ENCODE data around the gene TALDO1. TPM values are rescaled to one million over a fixed set of nuclear protein-coding genes. Genes with fewer than 3 reads are reported as not detected.

Gene TALDO1
- total and polyA plus RNA-seq, 2 experiments from 2014 or later: 353 to 402 TPM

DNA sequence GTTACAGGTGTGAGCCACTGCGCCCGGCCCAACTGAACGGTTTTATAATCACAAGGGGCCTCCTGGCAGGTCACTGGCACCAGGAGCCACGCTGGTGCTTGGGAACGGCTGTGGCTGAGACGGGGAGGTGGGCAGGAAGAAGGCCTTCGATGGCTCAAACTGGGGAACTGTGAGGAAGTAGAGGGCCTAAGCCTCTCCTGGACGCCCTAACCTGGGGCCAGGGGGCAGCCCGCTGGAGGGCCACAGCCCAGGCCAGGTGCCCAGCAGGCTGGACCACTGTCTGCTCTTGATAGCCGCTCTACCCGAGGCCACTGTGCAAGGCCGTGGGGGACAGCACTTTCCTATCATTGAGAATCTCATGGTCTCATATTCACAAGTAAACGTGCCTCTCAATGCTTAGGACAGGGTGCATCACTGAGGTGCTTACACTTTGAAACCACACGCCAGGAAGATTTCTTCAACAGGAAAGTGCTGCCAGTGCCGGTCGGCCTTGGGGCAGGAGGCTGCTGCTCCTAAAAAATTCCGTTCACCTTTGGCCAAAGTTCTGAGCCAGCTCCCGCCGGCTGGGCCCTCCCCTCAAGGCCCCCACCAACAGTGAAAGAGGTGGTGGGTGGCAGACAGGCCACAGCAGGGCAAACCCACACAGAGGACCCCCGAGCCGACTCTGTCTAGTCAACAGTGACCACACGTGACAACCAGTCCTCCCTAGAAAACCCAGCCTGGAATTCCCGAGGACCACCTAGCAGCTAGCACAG lies 22.8 kb downstream of the TALDO1 start:
- no peak overlapping the region for H3K27ac Mint-ChIP-seq
- H3K27ac ChIP-seq (ENCODE audit: low read depth): no peak overlapping the region
- peaks cover 5% of the 10 kb centered on the region; the same call in 1 of the 2 replicates for H3K36me3 ChIP-seq (ENCODE audit: insufficient read depth)
- DNase-seq (ENCODE audit: low spot score) (no peak), ATAC-seq (no peak)
- H2AFZ ChIP-seq: no peak overlapping the region
- no peaks in the 10 kb centered on the region; the same call in 2 of the 3 replicates for H3K4me1 Mint-ChIP-seq
- peaks cover 18% of the 10 kb centered on the region for H3K79me2 ChIP-seq (replicated peaks; ENCODE audit: insufficient read depth)
- H3K4me3 ChIP-seq: no peak overlapping the region
- peaks cover 18% of the 10 kb centered on the region; the same call in 1 of the 2 replicates for H4K20me1 ChIP-seq (replicated peaks; ENCODE audit: insufficient read depth)
- TF ChIP-seq ZNF114 (CRISPR knock-in tag; IDR thresholded peaks at IDR 0.05): no peak
- TF ChIP-seq JUNB (IDR thresholded peaks at IDR 0.05; ENCODE audit: unreplicated experiment): no peak
- no peak for TF ChIP-seq ZNF331 (CRISPR knock-in tag; IDR thresholded peaks at IDR 0.05; ENCODE audit: low read depth)
- TF ChIP-seq POLR2AphosphoS5 (IDR thresholded peaks at IDR 0.05; ENCODE audit: low read depth): no peak
- TF ChIP-seq CREB1 (CRISPR knock-in tag; IDR thresholded peaks at IDR 0.05; ENCODE audit: low read depth): no peak
- no peak for TF ChIP-seq STAT1 (IDR thresholded peaks at IDR 0.05; ENCODE audit: unreplicated experiment)
- no peak for TF ChIP-seq EZH2 (IDR thresholded peaks at IDR 0.05; ENCODE audit: low read depth, unreplicated experiment)
- TF ChIP-seq, protein P1, sequence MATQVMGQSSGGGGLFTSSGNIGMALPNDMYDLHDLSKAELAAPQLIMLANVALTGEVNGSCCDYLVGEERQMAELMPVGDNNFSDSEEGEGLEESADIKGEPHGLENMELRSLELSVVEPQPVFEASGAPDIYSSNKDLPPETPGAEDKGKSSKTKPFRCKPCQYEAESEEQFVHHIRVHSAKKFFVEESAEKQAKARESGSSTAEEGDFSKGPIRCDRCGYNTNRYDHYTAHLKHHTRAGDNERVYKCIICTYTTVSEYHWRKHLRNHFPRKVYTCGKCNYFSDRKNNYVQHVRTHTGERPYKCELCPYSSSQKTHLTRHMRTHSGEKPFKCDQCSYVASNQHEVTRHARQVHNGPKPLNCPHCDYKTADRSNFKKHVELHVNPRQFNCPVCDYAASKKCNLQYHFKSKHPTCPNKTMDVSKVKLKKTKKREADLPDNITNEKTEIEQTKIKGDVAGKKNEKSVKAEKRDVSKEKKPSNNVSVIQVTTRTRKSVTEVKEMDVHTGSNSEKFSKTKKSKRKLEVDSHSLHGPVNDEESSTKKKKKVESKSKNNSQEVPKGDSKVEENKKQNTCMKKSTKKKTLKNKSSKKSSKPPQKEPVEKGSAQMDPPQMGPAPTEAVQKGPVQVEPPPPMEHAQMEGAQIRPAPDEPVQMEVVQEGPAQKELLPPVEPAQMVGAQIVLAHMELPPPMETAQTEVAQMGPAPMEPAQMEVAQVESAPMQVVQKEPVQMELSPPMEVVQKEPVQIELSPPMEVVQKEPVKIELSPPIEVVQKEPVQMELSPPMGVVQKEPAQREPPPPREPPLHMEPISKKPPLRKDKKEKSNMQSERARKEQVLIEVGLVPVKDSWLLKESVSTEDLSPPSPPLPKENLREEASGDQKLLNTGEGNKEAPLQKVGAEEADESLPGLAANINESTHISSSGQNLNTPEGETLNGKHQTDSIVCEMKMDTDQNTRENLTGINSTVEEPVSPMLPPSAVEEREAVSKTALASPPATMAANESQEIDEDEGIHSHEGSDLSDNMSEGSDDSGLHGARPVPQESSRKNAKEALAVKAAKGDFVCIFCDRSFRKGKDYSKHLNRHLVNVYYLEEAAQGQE (IDR thresholded peaks at IDR 0.05; ENCODE audit: unreplicated experiment): no peak
- no peak for TF ChIP-seq ZNF462 (CRISPR knock-in tag; IDR thresholded peaks at IDR 0.05)
- TF ChIP-seq ETS1 (IDR thresholded peaks at IDR 0.05): no peak
- TF ChIP-seq, protein P2, sequence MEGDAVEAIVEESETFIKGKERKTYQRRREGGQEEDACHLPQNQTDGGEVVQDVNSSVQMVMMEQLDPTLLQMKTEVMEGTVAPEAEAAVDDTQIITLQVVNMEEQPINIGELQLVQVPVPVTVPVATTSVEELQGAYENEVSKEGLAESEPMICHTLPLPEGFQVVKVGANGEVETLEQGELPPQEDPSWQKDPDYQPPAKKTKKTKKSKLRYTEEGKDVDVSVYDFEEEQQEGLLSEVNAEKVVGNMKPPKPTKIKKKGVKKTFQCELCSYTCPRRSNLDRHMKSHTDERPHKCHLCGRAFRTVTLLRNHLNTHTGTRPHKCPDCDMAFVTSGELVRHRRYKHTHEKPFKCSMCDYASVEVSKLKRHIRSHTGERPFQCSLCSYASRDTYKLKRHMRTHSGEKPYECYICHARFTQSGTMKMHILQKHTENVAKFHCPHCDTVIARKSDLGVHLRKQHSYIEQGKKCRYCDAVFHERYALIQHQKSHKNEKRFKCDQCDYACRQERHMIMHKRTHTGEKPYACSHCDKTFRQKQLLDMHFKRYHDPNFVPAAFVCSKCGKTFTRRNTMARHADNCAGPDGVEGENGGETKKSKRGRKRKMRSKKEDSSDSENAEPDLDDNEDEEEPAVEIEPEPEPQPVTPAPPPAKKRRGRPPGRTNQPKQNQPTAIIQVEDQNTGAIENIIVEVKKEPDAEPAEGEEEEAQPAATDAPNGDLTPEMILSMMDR (conservative IDR thresholded peaks at IDR 0.05; ENCODE audit: low read depth in 2 of 2): no peak
- TF ChIP-seq EZH2phosphoT487 (IDR thresholded peaks at IDR 0.05; ENCODE audit: unreplicated experiment): no peak
- no peak for TF ChIP-seq NANOG (IDR thresholded peaks at IDR 0.05; ENCODE audit: borderline replicate concordance)
- H3K27me3 Mint-ChIP-seq (ENCODE audit: insufficient read depth, low read depth, poor library complexity): peaks cover 17% of the 10 kb centered on the region
- no peak overlapping the region for H3K4me2 ChIP-seq
- H3K4me3 Mint-ChIP-seq: no peak overlapping the region
- no peaks in the 10 kb centered on the region for H3K27me3 ChIP-seq (ENCODE audit: insufficient read depth)
- H3K9me2 ChIP-seq (ENCODE audit: insufficient read depth): no peaks in the 10 kb centered on the region
- peaks cover 21% of the 10 kb centered on the region for H3F3A ChIP-seq (replicated peaks; ENCODE audit: low read depth)
- H3K4me1 ChIP-seq (ENCODE audit: insufficient read depth): no peaks in the 10 kb centered on the region
- H3K9me3 Mint-ChIP-seq: no peaks in the 10 kb centered on the region
- peaks cover 49% of the 10 kb centered on the region for H3K36me3 Mint-ChIP-seq (ENCODE audit: low read depth)
